Fibroblast of lung (primary cell): ENCODE results near the gene TBC1D19. TPM values are rescaled to one million over a fixed set of nuclear protein-coding genes. Genes with fewer than 3 reads are reported as not detected.

Source experiments
- DNase-seq, 2 donors: peaks; one replicate each; pipeline versions ENCODE4 v3.0.0 to v3.0.0-alpha.2; 2010; ENCODE audit warnings: low read depth in 2 of 2
- H2AFZ ChIP-seq: 2 replicates; pipeline ENCODE4 v1.5.1; 2012; ENCODE audit warnings: low read length, control low read depth, inconsistent platforms
- H3K27ac ChIP-seq: 2 replicates; pipeline ENCODE4 v1.5.1; 2011; ENCODE audit warnings: low read length, control low read depth; ENCODE audit not compliant: insufficient read depth
- H3K27me3 ChIP-seq: 2 replicates; pipeline ENCODE4 v1.5.1; 2011; ENCODE audit warnings: mild to moderate bottlenecking, low read length; ENCODE audit not compliant: control insufficient read depth, insufficient read depth
- H3K36me3 ChIP-seq: 2 replicates; pipeline ENCODE4 v1.5.1; 2011; ENCODE audit warnings: low read length; ENCODE audit not compliant: control insufficient read depth, insufficient read depth
- H3K4me1 ChIP-seq: 2 replicates; pipeline ENCODE4 v1.5.1; 2011; ENCODE audit warnings: low read length; ENCODE audit not compliant: control insufficient read depth, insufficient read depth; ENCODE audit errors: extremely low read depth
- H3K4me2 ChIP-seq: 2 replicates; pipeline ENCODE4 v1.5.1; 2011; ENCODE audit warnings: low read length, control low read depth; ENCODE audit not compliant: insufficient read depth; ENCODE audit errors: extremely low read depth
- H3K4me3 ChIP-seq, 4 experiments: fragments of 200-600 bp in 1 of 4; sonication (generic) in 1 of 4; replicated peaks in 1 of 4; 2 replicates each; pipeline ENCODE4 v1.5.1; 2011 to 2016; ENCODE audit warnings: low read length in 4 of 4, low read depth in 3 of 4, mild to moderate bottlenecking in 3 of 4, control low read depth in 2 of 4, inconsistent platforms in 1 of 4, mixed read lengths in 1 of 4; ENCODE audit not compliant: insufficient read depth in 1 of 4; ENCODE audit errors: control extremely low read depth in 1 of 4
- H3K79me2 ChIP-seq: 2 replicates; pipeline ENCODE4 v1.5.1; 2012; ENCODE audit warnings: mild to moderate bottlenecking, low read length, inconsistent platforms; ENCODE audit not compliant: control insufficient read depth, insufficient read depth
- H3K9ac ChIP-seq: 2 replicates; pipeline ENCODE4 v1.5.1; 2011; ENCODE audit warnings: mild to moderate bottlenecking, low read length, control low read depth; ENCODE audit not compliant: insufficient read depth
- H3K9me3 ChIP-seq: 2 replicates; pipeline ENCODE4 v1.5.1; 2012; ENCODE audit warnings: low read depth, low read length; ENCODE audit not compliant: control insufficient read depth, insufficient read depth
- H4K20me1 ChIP-seq: 2 replicates; pipeline ENCODE4 v1.5.1; 2011; ENCODE audit warnings: low read length; ENCODE audit not compliant: control insufficient read depth, insufficient read depth; ENCODE audit errors: extremely low read depth
- EZH2 ChIP-seq: IDR thresholded peaks from 2 replicates; pipeline ENCODE4 v1.5.1; 2012; ENCODE audit warnings: low read length, control low read depth, mild to moderate bottlenecking; ENCODE audit errors: missing control alignments
- polyA plus RNA-seq, 2 donors: library from polyadenylated mRNA; depleted of rRNA in 1 of 2; stranded (reverse) in 1 of 2; unstranded in 1 of 2; fragments of >200 nt; gene quantifications; 2 replicates each; pipeline ENCODE4 v1.2.1, GENCODE V29; 2011 to 2012; ENCODE audit warnings: missing spikeins in 1 of 2
- total RNA-seq: library from RNA; depleted of rRNA; stranded (reverse); fragments of >200 nt; gene quantifications from 2 replicates; pipeline ENCODE4 v1.2.1, GENCODE V29; 2014
- TF ChIP-seq, protein P1 (sequence below), 2 donors: IDR thresholded peaks in 1 of 2; conservative IDR thresholded peaks in 1 of 2; 1 replicate in 1 of 2; 2 replicates in 1 of 2; pipeline ENCODE4 v1.5.1; 2011 to 2012; ENCODE audit warnings: low read length in 2 of 2, control low read depth in 1 of 2, inconsistent platforms in 1 of 2, low read depth in 1 of 2, mild to moderate bottlenecking in 1 of 2

The TBC1D19 gene
- total and polyA plus RNA-seq, 2 donors (not counting 1 experiment from before 2014, with no cell fraction given): 38.2 to 132 TPM

GRCh38 chr4:26793735-26794134 is 209.9 kb downstream of the TBC1D19 start:
- H3K9me3 ChIP-seq: no peaks in the 10 kb centered on the region
- no peak overlapping the region for H3K4me2 ChIP-seq
- no peak overlapping the region for H3K4me3 ChIP-seq
- no peaks in the 10 kb centered on the region for H3K36me3 ChIP-seq
- no peaks in the 10 kb centered on the region for H3K79me2 ChIP-seq
- no peaks in the 10 kb centered on the region for H3K27me3 ChIP-seq
- H3K9ac ChIP-seq: no peak overlapping the region
- H4K20me1 ChIP-seq: no peaks in the 10 kb centered on the region
- TF ChIP-seq, protein P1, sequence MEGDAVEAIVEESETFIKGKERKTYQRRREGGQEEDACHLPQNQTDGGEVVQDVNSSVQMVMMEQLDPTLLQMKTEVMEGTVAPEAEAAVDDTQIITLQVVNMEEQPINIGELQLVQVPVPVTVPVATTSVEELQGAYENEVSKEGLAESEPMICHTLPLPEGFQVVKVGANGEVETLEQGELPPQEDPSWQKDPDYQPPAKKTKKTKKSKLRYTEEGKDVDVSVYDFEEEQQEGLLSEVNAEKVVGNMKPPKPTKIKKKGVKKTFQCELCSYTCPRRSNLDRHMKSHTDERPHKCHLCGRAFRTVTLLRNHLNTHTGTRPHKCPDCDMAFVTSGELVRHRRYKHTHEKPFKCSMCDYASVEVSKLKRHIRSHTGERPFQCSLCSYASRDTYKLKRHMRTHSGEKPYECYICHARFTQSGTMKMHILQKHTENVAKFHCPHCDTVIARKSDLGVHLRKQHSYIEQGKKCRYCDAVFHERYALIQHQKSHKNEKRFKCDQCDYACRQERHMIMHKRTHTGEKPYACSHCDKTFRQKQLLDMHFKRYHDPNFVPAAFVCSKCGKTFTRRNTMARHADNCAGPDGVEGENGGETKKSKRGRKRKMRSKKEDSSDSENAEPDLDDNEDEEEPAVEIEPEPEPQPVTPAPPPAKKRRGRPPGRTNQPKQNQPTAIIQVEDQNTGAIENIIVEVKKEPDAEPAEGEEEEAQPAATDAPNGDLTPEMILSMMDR (conservative IDR thresholded peaks at IDR 0.05 in 1 of 2, IDR thresholded peaks at IDR 0.05 in 1 of 2; ENCODE audit: low read depth in 1 of 2, low read length in 2 of 2): no peak
- no peak for TF ChIP-seq EZH2
- no peak for DNase-seq
- no peak overlapping the region for H3K27ac ChIP-seq
- no peaks in the 10 kb centered on the region for H3K4me1 ChIP-seq
- H2AFZ ChIP-seq: no peak overlapping the region

DNA sequence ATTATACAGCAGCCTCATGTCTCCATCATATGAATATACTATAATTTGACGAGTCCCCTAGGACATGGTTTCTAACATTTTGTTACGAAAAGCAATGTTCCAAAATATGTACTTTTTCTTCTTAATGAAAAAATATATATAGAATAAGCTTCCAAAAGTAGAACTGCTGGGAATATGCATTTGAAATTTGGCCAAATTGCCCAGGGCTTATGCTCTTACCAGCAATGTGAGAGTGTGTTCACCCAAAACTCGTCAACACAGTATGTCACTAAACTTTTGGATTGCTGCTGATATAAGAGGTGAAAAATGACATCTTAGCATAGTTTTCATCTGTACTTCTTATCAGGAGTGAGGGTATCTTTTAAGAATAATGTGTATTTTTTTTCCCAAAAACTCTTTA is 212.2 kb downstream of the TBC1D19 start:
- Histone ChIP-seq H3K4me1 (no peaks in the 10 kb centered on the region), H2AFZ (no peak overlapping the region), H3K36me3 (no peaks in the 10 kb centered on the region), H3K27me3 (no peaks in the 10 kb centered on the region), H3K9ac (no peak overlapping the region), H3K79me2 (no peaks in the 10 kb centered on the region), H3K27ac (no peak overlapping the region), H4K20me1 (no peaks in the 10 kb centered on the region), H3K9me3 (no peaks in the 10 kb centered on the region), H3K4me2 (no peak overlapping the region), H3K4me3 (no peak overlapping the region)
- DNase-seq: no peak
- no peak for TF ChIP-seq EZH2

DNA sequence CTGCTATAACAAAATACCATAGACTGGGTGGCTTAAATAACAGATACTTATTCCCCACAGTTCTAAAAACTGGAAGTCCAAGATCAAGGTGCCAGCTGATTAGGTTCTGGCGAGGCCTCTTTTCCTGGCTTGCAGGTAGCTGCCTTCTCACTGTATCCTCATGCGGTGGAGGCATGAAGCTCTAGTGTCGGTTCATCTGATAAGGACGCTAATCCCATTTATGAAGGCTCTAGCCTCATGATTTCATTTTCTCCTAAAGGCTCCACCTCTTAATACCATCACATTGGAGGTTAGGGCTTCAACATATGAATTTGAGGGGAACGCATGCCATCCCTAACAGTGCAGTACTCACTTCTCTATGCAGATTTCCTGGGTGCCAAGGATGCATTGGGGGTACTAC is 218.9 kb downstream of the TBC1D19 start:
- TF ChIP-seq, protein P1 (conservative IDR thresholded peaks at IDR 0.05 in 1 of 2, IDR thresholded peaks at IDR 0.05 in 1 of 2; ENCODE audit: low read depth in 1 of 2, low read length in 2 of 2): no peak
- TF ChIP-seq EZH2: no peak
- no peaks in the 10 kb centered on the region for H3K79me2 ChIP-seq
- no peak overlapping the region for H3K9ac ChIP-seq
- H2AFZ ChIP-seq: no peak overlapping the region
- H3K4me2 ChIP-seq: no peak overlapping the region
- H3K9me3 ChIP-seq: no peaks in the 10 kb centered on the region
- no peaks in the 10 kb centered on the region for H4K20me1 ChIP-seq
- H3K4me1 ChIP-seq: no peaks in the 10 kb centered on the region
- no peak overlapping the region for H3K4me3 ChIP-seq
- no peaks in the 10 kb centered on the region for H3K36me3 ChIP-seq
- no peaks in the 10 kb centered on the region for H3K27me3 ChIP-seq
- no peak for DNase-seq
- H3K27ac ChIP-seq: no peak overlapping the region
